ENCODE results near the gene ACTR3C. TPM values are rescaled to one million over a fixed set of nuclear protein-coding genes. Genes with fewer than 3 reads are reported as not detected.

ACTR3C gene
- total RNA-seq, 4 donors from 2014 or later: 5.5 to 12.3 (median 9.4) TPM

DNA sequence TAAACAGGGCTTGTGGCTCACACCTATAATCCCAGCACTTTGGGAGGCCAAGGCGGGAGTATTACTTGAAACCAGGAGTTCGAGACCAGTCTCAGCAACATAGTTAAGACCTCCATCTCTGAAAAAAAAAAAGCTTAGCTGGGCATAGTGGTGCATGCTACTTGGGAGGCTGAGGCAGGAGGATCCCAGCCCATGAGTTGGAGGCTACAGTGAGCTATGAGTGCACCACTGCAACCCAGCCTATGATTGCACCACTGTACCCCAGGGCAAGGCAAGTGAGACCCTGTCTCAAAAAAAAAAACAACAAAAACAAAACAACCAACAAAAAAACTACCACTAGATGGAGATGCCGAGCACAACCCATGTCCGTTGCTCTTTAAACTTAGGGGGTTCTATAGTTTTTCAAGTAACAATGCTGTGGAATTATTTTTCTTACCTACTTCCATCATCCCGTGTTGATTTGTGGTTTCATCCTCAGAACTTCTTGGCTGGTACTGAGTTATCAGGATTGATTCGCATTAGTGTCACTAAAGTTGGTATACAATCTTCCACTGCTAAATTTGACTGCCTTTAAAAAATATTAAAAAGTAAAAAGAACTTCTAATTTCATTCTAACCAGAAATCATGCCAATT is 33.0 kb upstream of the ACTR3C start:
- TF ChIP-seq, protein P1, sequence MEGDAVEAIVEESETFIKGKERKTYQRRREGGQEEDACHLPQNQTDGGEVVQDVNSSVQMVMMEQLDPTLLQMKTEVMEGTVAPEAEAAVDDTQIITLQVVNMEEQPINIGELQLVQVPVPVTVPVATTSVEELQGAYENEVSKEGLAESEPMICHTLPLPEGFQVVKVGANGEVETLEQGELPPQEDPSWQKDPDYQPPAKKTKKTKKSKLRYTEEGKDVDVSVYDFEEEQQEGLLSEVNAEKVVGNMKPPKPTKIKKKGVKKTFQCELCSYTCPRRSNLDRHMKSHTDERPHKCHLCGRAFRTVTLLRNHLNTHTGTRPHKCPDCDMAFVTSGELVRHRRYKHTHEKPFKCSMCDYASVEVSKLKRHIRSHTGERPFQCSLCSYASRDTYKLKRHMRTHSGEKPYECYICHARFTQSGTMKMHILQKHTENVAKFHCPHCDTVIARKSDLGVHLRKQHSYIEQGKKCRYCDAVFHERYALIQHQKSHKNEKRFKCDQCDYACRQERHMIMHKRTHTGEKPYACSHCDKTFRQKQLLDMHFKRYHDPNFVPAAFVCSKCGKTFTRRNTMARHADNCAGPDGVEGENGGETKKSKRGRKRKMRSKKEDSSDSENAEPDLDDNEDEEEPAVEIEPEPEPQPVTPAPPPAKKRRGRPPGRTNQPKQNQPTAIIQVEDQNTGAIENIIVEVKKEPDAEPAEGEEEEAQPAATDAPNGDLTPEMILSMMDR (IDR thresholded peaks at IDR 0.05): no peak
- no peak for TF ChIP-seq POLR2A (IDR thresholded peaks at IDR 0.05)
- 31 to 36% methylated on average over 6 of the region's 6 CpGs for WGBS, 2 donors
- intact Hi-C loops (cut with DNase I; ENCODE audit: low total_unique reads): no loop called here
- DNase-seq (ENCODE audit: low spot score in 2 of 2): no peak
- H3K4me3 ChIP-seq (ENCODE audit: low read depth, poor library complexity, severe bottlenecking): no peak overlapping the region

DNA sequence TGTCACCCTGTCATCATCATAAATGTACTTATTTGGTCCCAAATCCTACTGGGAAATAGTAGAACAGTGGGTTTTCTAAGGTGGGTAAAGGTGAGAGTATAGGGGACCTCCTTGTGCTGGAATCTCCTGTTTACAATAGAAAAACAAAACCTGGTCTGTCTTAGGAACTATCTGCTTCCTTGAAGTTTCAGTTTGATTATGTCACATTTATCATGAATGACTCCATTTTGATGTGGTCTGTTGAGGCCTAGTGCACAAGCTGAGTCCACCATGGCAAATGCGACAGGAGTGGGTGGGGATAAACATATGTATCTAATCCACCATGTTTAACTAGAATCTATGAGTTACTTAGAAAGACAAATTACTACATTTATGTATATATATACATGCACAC is 32.3 kb upstream of the ACTR3C start:
- 86 to 92% methylated on average over 1 of the region's 1 CpG for WGBS, 2 donors
- TF ChIP-seq POLR2A (IDR thresholded peaks at IDR 0.05): no peak
- TF ChIP-seq, protein P1 (IDR thresholded peaks at IDR 0.05): no peak
- no peak overlapping the region for H3K4me3 ChIP-seq (ENCODE audit: low read depth, poor library complexity, severe bottlenecking)
- intact Hi-C loops (cut with DNase I; ENCODE audit: low total_unique reads): no loop called here
- DNase-seq (ENCODE audit: low spot score in 2 of 2): no peak

DNA sequence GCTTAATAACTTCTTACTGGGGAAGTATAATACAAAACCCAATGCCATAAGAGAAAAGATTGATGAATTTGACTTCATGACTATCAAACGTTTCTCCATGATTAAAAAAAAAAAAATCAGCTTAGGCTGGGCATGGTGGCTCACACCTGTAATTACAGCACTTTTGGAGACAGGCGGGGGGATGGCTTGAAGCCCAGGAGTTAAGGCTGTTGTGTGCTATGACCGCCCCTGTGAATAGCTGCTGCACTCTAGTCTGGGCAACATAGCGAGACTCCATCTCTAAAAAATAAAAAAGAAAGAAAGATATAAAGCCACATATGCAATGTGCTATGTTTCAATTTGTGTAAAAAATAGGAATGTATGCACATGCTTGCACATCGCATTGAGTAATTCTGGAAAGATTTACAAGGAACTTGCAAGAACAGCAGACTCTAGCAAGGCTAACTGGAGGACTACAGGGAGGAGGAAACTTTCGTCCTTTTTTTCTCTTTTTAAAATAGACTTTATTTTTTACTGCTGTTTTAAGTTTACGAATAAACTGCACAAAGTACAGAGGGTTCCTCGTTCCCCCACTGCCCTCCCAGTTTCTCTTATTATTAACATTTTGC is 28.3 kb upstream of the ACTR3C start:
- intact Hi-C loops (cut with DNase I; ENCODE audit: low total_unique reads): no loop called here
- TF ChIP-seq, protein P1 (IDR thresholded peaks at IDR 0.05): no peak
- no peak for TF ChIP-seq POLR2A (IDR thresholded peaks at IDR 0.05)
- WGBS, 2 donors: 43 to 45% methylated on average over 8 of the region's 8 CpGs
- H3K4me3 ChIP-seq (ENCODE audit: low read depth, poor library complexity, severe bottlenecking): no peak overlapping the region
- DNase-seq (ENCODE audit: low spot score in 2 of 2): no peak

DNA sequence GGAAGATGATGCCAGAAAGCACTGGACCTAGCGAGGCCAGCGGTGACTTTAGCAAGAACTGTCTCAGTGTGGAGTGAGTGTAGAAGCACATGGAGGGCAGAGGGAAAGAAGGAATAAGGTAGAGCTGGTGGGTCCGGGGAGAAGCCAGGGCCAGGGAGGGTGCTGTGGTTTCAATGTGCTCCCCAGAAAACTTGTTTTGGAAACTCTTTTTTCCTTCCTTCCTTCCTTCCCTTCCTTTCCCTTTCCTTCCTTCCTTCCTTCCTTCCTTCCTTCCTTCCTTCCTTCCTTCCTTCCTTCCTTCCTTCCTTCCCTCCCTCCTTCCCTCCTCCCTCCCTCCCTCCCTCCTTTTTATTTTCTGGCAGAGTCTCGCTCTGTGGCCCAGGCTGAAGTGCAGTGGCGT is 23.6 kb upstream of the ACTR3C start:
- no peak for DNase-seq (ENCODE audit: low spot score in 2 of 2)
- TF ChIP-seq, protein P1 (IDR thresholded peaks at IDR 0.05): no peak
- TF ChIP-seq POLR2A (IDR thresholded peaks at IDR 0.05): no peak
- WGBS, 2 donors: 81 to 91% methylated on average over 5 of the region's 5 CpGs
- H3K4me3 ChIP-seq (ENCODE audit: low read depth, poor library complexity, severe bottlenecking): no peak overlapping the region
- intact Hi-C loops (cut with DNase I; ENCODE audit: low total_unique reads): no loop called here

DNA sequence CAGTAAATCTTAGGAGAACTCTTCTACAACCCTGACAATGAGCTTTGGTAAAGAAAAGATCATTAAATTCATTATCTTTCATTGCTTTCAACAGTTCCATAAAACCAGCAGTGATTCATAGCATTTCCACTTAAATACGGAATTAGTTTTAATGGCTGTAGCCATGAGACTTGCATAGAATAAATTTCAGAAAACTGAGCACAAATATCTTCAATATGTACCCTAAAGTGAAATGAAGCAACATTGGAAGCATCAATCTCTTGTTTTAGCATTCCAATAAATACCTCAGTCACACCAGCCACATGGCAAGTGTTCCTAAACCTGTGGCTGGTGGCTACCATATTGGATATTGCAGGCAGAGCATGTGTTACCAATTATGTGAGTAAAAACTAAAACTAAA is 21.7 kb upstream of the ACTR3C start:
- intact Hi-C loops (cut with DNase I; ENCODE audit: low total_unique reads): no loop called here

More for the DNA sequence above, 21.7 kb upstream of the ACTR3C start:
- TF ChIP-seq, protein P1 (IDR thresholded peaks at IDR 0.05): no peak
- TF ChIP-seq POLR2A (IDR thresholded peaks at IDR 0.05): no peak
- WGBS, 2 donors: 66 to 68% methylated on average over 1 of the region's 1 CpG
- DNase-seq (ENCODE audit: low spot score in 2 of 2): no peak
- H3K4me3 ChIP-seq (ENCODE audit: low read depth, poor library complexity, severe bottlenecking): no peak overlapping the region
